ENCODE measurements around the gene STARD4. TPM values are rescaled to one million over a fixed set of nuclear protein-coding genes. Genes with fewer than 3 reads are reported as not detected.

The STARD4 gene
- total RNA-seq, 1 donor from 2014 or later, result 39.1 TPM

DNA sequence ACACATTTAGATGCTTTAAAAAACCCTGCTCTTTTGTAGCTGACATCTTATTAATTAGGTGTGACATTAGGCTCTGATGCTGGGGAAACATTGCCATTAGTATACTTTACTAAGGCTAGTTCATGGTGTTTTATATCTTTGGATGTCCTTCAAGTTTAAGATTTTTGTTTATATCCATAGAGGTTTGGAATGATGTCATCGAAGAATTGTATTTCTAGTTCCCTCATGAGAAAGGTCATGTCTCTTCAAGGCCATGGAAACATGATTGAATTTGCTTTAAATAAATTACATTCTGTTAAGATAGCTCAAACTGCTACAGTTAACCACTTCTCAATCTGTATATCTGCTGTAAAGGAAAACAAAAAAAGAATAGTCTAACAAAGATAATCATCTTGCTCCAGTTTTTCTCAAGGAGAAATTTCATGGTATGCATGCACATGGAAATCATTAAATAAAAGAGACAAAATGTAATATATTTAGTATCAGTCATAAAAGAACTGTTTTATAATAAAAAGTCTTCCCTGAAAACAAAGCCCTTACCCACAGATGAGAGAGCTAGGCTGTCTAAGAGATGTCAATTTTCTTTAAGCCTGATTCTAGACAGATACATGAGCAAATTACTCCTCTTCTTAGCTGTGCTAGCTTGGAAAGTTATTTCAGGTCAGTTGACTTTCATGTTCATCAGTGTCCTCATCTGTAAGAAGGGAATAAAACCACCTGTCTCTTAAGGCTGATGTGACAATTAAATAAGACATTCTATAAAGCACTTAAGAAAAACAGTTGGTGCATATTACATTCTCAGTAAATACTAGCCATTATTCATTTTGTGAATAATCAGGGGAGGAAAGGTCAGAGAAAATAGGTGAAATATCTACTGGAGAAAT lies 25.0 kb upstream of the STARD4 start:
- Mint-ChIP-seq H3K9me3 (peaks cover 8% of the 10 kb centered on the region), H3K36me3 (no peaks in the 10 kb centered on the region), H3K4me1 (ENCODE audit: unreplicated experiment) (no peaks in the 10 kb centered on the region), H3K27me3 (peaks cover 3% of the 10 kb centered on the region), H3K4me3 (no peak overlapping the region), H3K27ac (no peak overlapping the region)
- DNase-seq (ENCODE audit: extremely low spot score, unreplicated experiment), result no peak
- TF ChIP-seq, protein P1, sequence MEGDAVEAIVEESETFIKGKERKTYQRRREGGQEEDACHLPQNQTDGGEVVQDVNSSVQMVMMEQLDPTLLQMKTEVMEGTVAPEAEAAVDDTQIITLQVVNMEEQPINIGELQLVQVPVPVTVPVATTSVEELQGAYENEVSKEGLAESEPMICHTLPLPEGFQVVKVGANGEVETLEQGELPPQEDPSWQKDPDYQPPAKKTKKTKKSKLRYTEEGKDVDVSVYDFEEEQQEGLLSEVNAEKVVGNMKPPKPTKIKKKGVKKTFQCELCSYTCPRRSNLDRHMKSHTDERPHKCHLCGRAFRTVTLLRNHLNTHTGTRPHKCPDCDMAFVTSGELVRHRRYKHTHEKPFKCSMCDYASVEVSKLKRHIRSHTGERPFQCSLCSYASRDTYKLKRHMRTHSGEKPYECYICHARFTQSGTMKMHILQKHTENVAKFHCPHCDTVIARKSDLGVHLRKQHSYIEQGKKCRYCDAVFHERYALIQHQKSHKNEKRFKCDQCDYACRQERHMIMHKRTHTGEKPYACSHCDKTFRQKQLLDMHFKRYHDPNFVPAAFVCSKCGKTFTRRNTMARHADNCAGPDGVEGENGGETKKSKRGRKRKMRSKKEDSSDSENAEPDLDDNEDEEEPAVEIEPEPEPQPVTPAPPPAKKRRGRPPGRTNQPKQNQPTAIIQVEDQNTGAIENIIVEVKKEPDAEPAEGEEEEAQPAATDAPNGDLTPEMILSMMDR (conservative IDR thresholded peaks at IDR 0.05), result no peak

DNA sequence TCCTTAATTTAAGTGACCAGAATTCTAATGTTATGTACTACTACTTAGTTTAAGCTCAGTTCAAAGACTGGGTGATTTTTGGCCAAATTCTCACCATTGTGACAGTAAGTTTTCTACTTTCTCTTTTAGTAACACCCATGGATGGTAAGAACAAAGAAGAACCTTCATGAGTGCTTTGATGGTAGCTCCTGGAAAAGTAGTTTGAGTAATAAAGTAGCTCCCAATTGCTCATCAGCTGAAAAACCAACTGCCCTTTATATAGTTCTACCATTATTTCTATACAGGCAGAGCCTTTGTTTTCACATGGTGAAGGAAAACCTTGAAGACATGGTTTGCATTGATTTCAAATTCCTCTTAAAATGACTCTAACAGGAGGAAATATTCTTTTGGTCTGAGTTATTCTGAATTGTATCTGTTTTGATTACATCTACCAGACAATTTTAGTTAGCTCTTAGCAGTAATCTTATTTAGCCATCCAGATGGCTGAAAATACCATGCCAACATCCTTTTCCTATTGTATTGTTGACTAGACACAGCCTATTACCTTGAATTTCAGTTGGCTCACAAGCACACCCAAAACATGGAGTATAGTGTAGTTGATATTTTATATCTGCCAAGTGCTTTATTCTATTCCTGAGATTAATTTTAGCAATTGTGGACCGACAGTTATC lies 23.7 kb upstream of the STARD4 start:
- no peak overlapping the region for H3K27ac Mint-ChIP-seq
- no peaks in the 10 kb centered on the region for H3K36me3 Mint-ChIP-seq
- DNase-seq (ENCODE audit: extremely low spot score, unreplicated experiment), result no peak
- H3K4me1 Mint-ChIP-seq (ENCODE audit: unreplicated experiment), result no peaks in the 10 kb centered on the region
- H3K9me3 Mint-ChIP-seq, result peaks cover 8% of the 10 kb centered on the region
- TF ChIP-seq, protein P1 (conservative IDR thresholded peaks at IDR 0.05), result no peak
- no peak overlapping the region for H3K4me3 Mint-ChIP-seq
- H3K27me3 Mint-ChIP-seq, result peaks cover 3% of the 10 kb centered on the region

DNA sequence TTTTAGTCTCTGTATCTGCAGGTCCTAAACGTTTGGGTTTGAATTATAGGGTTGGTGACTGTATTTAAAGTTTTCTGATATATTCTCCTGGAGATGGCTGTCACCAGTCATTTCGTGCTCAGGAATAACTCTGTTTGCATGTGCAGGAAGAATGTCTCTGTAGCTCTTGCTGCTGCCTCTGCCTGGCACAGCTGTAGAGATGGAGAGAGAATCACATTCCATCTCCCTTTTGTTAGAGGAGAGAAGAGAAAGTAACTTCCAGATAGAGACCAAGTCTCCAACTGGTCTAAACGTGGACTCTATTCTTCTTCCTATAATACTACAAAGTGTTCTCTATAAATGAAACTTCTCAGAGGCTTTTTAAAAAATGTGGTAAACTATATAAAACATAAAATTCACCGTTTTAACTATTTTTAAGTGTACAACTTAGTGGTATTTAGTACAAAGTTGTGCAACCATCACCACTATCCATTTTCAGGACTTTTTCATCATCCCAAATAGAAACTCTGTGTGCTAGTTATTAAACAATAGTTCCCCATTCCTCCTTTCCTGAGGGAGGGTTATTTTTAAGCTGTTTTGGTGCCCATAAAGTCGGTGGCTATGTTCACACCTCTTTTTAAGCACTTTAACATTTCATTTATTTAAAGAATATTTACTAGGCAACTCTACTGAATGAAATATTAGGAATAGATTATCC lies 20.7 kb upstream of the STARD4 start:
- Mint-ChIP-seq H3K27me3 (peaks cover 3% of the 10 kb centered on the region), H3K4me1 (ENCODE audit: unreplicated experiment) (no peaks in the 10 kb centered on the region), H3K27ac (no peak overlapping the region), H3K4me3 (no peak overlapping the region), H3K36me3 (no peaks in the 10 kb centered on the region), H3K9me3 (peaks cover 8% of the 10 kb centered on the region)
- no peak for DNase-seq (ENCODE audit: extremely low spot score, unreplicated experiment)
- TF ChIP-seq, protein P1 (conservative IDR thresholded peaks at IDR 0.05), result no peak

DNA sequence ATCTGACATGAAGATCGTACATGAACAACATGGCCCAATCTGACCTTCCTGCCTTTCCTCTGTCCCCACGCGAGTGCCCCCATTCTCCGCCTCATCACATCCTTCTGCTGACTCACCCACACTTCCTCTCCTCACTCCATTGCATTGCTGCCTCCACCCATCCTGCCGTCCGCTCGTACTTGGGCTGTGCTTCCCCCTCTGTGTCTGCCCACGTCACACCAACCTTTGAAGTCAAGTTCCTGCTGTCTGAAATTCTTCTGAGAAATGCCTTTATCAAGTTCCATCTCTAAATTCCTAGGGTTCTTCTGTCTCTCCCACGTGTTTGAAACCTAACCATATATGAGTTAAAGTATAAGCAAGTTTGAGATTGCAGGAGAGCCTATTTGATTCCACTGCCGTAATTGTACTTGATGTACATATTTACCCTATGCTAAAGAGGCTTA lies 18.0 kb upstream of the STARD4 start:
- Mint-ChIP-seq H3K4me1 (ENCODE audit: unreplicated experiment) (no peaks in the 10 kb centered on the region), H3K27ac (no peak overlapping the region), H3K36me3 (no peaks in the 10 kb centered on the region), H3K27me3 (peaks cover 3% of the 10 kb centered on the region), H3K9me3 (peaks cover 8% of the 10 kb centered on the region), H3K4me3 (no peak overlapping the region)
- no peak for DNase-seq (ENCODE audit: extremely low spot score, unreplicated experiment)
- TF ChIP-seq, protein P1 (conservative IDR thresholded peaks at IDR 0.05), result no peak

DNA sequence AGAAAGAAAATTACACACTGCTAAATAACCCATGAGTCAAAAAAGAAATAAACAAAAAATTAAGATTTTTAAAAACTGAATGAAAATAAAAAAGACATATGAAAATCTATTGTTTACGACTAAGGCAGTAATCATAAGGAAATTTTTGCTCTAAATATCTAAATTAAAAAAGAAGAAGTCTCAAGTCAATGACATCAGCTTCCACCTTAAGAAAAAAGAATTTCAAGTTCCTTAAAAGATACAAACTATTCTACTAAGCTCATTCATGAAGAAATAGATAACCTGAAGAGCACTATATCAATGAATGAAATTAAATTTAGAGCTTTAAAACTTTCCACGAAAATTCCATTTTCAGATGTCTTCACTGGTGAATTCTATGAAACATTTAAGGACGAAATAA lies 15.7 kb upstream of the STARD4 start:
- no peak overlapping the region for H3K4me3 Mint-ChIP-seq
- no peaks in the 10 kb centered on the region for H3K4me1 Mint-ChIP-seq (ENCODE audit: unreplicated experiment)
- no peaks in the 10 kb centered on the region for H3K36me3 Mint-ChIP-seq
- TF ChIP-seq, protein P1 (conservative IDR thresholded peaks at IDR 0.05), result no peak
- H3K27me3 Mint-ChIP-seq, result no peaks in the 10 kb centered on the region
- DNase-seq (ENCODE audit: extremely low spot score, unreplicated experiment), result no peak
- no peaks in the 10 kb centered on the region for H3K9me3 Mint-ChIP-seq
- no peak overlapping the region for H3K27ac Mint-ChIP-seq

All from type B pancreatic cell (in vitro differentiated cells).